ENCODE data around the gene WNT6. TPM values are rescaled to one million over a fixed set of nuclear protein-coding genes. Genes with fewer than 3 reads are reported as not detected.
A peak's percentile ranks its signal among the peaks of the same experiment; 100 is the strongest.

The WNT6 gene
- total RNA-seq (2014; rRNA removed; shearing (Covaris generic)) = not detected in 2 replicates

DNA sequence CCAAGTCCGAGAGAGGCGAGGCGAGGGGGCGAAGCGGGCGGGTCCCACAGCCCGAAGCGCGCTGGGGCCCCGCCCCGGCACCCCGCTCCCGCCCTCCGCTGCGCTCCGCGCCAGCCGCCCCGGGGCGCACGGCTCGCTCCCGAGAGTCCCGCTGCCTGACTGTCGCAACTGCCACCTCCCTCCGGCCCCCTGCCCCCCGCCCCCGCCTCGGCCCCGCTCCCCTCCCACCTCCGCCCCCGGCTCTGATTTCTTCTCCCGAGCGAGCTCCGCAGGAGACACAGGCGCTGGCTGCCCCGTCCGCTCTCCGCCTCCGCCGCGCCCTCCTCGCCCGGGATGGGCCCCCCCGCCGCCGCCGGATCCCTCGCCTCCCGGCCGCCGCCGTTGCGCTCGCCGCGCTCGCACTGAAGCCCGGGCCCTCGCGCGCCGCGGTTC is at the start of gene WNT6:
Gene WNT6 (plus strand): TSS at position 250 of the 432 bp plus-strand sequence. CDS start 233 bp downstream, outside the sequence.
- Histone ChIP-seq H3K4me3 (ENCODE audit: insufficient read depth, low read depth, low read length) (peak within 1 kb of the TSS; percentile 14), H3K27me3 (ENCODE audit: control insufficient read depth, insufficient read depth, low read length) (peaks cover 89% of the 10 kb centered on the region), H3K36me3 (replicated peaks; ENCODE audit: control insufficient read depth, insufficient read depth, low read length) (no peaks in the 10 kb centered on the region)
- peak; percentile 86 for DNase-seq

DNA sequence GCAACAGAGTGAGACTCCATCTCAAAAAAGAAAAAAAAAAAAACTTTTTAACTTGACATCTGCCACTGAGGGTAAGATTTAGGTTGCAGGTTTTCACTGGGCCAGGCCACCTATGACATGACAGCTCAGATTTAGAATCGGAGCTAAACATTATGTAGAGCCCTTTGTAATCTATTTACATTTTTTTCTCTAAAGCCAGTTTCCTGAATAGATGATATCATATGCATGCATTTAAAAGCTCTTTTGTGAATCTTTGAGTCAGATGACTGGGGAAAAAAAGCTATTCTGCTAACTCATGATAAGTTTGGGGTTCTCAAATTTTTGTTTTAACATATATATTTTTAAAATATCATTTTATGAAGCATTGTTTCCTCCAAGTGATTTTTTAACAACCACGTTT is 49.3 kb upstream of the WNT6 start:
- H3K36me3 ChIP-seq (replicated peaks; ENCODE audit: control insufficient read depth, insufficient read depth, low read length) = no peaks in the 10 kb centered on the region
- DNase-seq = peak; percentile 2
- H3K4me3 ChIP-seq (ENCODE audit: insufficient read depth, low read depth, low read length) = no peak overlapping the region
- no peaks in the 10 kb centered on the region for H3K27me3 ChIP-seq (ENCODE audit: control insufficient read depth, insufficient read depth, low read length)

DNA sequence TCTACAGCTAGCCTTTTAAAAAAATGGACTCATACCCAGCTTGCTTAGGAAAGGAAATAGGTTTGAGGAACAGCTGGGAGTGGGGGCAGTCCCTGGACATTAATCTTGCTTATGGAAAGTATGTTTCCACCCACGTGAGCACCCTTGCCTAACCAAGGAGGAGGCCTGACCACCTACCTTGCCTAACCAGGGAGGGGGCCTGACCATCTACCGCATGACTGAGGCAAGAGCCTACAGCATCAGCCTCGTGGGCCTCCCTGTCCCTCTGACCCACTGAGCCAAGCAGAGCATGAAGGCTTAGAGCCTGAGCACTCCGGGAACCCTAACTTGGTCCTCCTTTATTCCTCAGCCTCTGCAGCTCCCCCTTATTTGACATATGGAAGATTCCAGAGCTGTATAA is 48.2 kb upstream of the WNT6 start:
- no peaks in the 10 kb centered on the region for H3K36me3 ChIP-seq (replicated peaks; ENCODE audit: control insufficient read depth, insufficient read depth, low read length)
- peak; percentile 17 for DNase-seq
- H3K27me3 ChIP-seq (ENCODE audit: control insufficient read depth, insufficient read depth, low read length) = no peaks in the 10 kb centered on the region
- no peak overlapping the region for H3K4me3 ChIP-seq (ENCODE audit: insufficient read depth, low read depth, low read length)

DNA sequence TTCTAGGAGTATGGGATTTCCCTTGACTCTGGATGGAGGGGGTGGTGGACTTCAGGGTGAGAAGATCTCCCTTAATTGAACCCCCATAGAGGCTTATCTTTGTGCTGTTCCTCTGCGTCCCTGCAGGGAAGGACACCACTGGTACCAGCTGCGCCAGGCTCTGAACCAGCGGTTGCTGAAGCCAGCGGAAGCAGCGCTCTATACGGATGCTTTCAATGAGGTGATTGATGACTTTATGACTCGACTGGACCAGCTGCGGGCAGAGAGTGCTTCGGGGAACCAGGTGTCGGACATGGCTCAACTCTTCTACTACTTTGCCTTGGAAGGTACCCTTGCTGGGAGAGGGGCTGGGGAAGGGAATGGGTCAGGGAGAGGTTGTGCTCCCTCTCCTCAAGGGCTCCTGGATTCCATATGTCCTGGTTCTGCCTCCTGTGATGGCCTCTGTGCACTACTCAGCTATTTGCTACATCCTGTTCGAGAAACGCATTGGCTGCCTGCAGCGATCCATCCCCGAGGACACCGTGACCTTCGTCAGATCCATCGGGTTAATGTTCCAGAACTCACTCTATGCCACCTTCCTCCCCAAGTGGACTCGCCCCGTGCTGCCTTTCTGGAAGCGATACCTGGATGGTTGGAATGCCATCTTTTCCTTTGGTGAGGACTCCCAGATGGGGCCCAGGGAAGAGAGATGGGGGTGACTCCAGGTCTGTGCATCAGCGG is 47.3 kb upstream of the WNT6 start:
- Histone ChIP-seq H3K36me3 (replicated peaks; ENCODE audit: control insufficient read depth, insufficient read depth, low read length) (no peaks in the 10 kb centered on the region), H3K27me3 (ENCODE audit: control insufficient read depth, insufficient read depth, low read length) (no peaks in the 10 kb centered on the region), H3K4me3 (ENCODE audit: insufficient read depth, low read depth, low read length) (no peak overlapping the region)
- peak; percentile 17 for DNase-seq

DNA sequence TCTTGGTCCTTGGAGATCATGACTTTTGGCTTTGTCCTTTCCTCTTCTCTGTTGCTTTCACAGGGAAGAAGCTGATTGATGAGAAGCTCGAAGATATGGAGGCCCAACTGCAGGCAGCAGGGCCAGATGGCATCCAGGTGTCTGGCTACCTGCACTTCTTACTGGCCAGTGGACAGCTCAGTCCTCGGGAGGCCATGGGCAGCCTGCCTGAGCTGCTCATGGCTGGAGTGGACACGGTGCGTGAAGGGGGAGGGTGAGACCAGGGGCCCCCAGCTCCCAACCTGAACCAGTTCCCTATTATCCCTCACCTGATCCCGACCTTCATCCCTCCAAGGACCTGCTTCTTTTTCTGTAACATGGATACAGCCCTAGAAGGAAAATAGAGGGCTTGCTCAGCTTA is 46.7 kb upstream of the WNT6 start:
- Histone ChIP-seq H3K36me3 (replicated peaks; ENCODE audit: control insufficient read depth, insufficient read depth, low read length) (no peaks in the 10 kb centered on the region), H3K27me3 (ENCODE audit: control insufficient read depth, insufficient read depth, low read length) (no peaks in the 10 kb centered on the region), H3K4me3 (ENCODE audit: insufficient read depth, low read depth, low read length) (no peak overlapping the region)
- DNase-seq = no peak

DNA sequence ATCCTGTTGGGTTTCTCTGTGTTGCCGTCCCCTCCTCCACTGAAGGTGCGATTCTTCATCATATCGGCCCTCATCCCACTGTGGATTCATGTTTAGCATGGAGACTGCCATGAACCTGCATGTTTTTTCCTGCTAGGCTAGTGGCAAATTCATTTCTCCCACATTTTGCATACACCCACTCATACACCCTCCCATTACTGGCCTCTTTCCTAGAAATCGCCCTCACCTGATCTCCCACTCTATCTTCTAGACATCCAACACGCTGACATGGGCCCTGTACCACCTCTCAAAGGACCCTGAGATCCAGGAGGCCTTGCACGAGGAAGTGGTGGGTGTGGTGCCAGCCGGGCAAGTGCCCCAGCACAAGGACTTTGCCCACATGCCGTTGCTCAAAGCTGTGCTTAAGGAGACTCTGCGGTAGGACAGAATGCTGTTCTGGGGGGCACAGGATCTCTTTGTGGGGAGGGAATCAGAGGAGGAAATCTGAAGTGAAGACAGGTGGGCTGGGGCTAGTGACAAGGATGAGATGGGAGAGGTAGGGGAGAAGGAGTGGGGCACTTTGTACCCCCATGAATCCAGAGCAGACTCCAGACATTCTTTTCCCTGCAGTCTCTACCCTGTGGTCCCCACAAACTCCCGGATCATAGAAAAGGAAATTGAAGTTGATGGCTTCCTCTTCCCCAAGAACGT is 45.7 kb upstream of the WNT6 start:
- H3K36me3 ChIP-seq (replicated peaks; ENCODE audit: control insufficient read depth, insufficient read depth, low read length) = no peaks in the 10 kb centered on the region

DNA sequence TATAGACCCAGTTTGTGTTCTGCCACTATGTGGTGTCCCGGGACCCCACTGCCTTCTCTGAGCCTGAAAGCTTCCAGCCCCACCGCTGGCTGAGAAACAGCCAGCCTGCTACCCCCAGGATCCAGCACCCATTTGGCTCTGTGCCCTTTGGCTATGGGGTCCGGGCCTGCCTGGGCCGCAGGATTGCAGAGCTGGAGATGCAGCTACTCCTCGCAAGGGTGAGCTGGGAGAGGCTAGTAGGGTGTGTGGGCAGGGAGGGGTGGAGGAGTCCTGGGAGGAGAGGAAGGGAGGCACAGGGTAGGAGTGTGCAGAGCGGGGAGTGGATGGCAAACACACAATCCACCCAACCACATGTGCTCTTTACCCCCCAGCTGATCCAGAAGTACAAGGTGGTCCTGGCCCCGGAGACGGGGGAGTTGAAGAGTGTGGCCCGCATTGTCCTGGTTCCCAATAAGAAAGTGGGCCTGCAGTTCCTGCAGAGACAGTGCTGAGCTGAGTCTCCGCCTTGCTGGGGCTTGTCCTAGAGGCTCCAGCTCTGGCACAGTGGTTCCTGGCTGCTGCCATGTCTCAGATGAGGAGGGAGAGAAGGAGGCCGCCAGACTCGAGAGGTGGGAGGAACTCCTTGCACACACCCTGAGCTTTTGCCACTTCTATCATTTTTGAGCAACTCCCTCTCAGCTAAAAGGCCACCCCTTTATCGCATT is 44.9 kb upstream of the WNT6 start:
- Histone ChIP-seq H3K36me3 (replicated peaks; ENCODE audit: control insufficient read depth, insufficient read depth, low read length) (no peaks in the 10 kb centered on the region), H3K4me3 (ENCODE audit: insufficient read depth, low read depth, low read length) (no peak overlapping the region), H3K27me3 (ENCODE audit: control insufficient read depth, insufficient read depth, low read length) (no peaks in the 10 kb centered on the region)

More for the DNA sequence above, 45.7 kb upstream of the WNT6 start:
- H3K4me3 ChIP-seq (ENCODE audit: insufficient read depth, low read depth, low read length) = no peak overlapping the region
- DNase-seq = peak; percentile 16
- H3K27me3 ChIP-seq (ENCODE audit: control insufficient read depth, insufficient read depth, low read length) = no peaks in the 10 kb centered on the region

DNA sequence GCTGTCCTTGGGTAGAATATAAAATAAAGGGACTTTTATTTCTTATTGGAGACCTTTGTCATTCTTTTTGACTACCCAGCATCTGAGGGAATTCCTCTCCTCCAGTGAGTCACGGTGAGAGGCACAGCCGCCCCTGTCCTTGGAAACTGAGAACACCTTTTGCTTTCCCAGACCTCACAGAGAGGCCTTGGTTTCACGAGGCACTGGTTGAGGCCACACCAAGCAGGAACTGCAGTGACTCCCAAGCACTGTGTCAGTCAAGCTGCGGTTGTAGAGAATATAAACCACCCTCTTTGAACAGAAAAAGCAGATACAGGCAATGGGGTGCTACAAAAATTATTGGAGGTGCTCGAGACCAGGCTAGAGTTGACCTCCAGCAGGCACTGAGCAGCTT is 44.4 kb upstream of the WNT6 start:
- no peaks in the 10 kb centered on the region for H3K36me3 ChIP-seq (replicated peaks; ENCODE audit: control insufficient read depth, insufficient read depth, low read length)
- DNase-seq = no peak
- no peaks in the 10 kb centered on the region for H3K27me3 ChIP-seq (ENCODE audit: control insufficient read depth, insufficient read depth, low read length)
- H3K4me3 ChIP-seq (ENCODE audit: insufficient read depth, low read depth, low read length) = no peak overlapping the region

More for the DNA sequence above, 44.9 kb upstream of the WNT6 start:
- DNase-seq = peak; percentile 8

DNA sequence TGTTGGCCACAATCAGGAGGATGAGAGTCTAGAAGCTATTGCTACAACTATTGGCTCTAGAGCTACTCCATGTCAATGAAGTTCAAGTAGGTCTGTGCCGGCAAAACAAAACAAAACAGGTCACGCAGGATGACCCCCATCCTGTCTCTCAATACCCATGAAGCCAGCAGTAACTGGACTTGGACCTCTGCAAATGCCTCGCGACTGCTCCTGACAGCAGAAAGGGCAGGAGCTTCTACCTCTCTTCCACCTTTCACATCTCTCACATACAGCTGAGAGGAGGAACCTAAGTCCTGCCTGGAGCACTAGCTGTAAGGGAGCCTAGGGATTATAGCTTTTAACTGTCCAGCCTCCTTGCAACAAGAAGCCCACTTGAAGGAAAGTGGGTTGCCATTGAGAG is 44.0 kb upstream of the WNT6 start:
- Histone ChIP-seq H3K27me3 (ENCODE audit: control insufficient read depth, insufficient read depth, low read length) (no peaks in the 10 kb centered on the region), H3K36me3 (replicated peaks; ENCODE audit: control insufficient read depth, insufficient read depth, low read length) (no peaks in the 10 kb centered on the region), H3K4me3 (ENCODE audit: insufficient read depth, low read depth, low read length) (no peak overlapping the region)
- DNase-seq = peak; percentile 5

DNA sequence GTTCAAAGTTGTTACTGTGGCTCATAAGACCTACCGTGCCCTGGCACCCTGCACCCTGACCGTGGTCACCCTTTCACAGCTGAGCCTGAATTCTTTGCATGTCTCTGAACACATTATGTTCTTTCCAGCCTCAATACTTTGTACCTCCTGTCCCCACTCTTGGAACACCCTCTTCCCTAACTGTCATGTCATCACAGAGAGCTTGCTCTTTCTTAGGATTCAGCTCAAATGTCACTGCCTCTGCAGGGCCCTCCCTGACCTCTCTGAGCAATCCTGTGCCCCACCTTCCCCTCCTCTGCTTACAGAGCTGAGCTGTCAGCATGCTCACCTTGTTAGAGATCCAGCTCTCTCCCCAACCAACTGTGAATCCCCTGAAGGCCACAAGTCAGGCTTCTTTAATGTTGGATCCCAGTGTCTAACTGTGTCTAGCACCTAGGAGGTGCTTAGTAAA is 43.0 kb upstream of the WNT6 start:
- Histone ChIP-seq H3K4me3 (ENCODE audit: insufficient read depth, low read depth, low read length) (no peak overlapping the region), H3K27me3 (ENCODE audit: control insufficient read depth, insufficient read depth, low read length) (no peaks in the 10 kb centered on the region), H3K36me3 (replicated peaks; ENCODE audit: control insufficient read depth, insufficient read depth, low read length) (no peaks in the 10 kb centered on the region)
- DNase-seq = peak; percentile 13

DNA sequence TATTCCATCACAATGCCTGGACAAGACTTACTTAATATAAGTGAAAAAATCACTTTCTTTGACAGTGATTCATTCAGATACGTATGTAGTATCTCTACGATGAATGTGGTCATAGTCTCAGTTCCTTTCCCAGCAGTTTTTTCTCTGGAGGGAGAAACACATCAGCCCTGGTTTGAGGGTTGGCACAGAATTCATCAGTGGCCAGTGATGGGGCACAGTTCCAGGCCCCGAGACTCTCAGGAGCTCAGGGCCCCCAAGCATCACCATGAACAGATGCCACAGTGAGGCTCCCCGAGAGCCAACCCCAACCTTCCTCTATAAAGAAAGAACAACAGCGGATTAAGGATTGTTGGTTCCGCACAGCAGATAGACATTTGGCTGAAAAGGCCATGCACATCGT is 40.5 kb upstream of the WNT6 start:
- DNase-seq = no peak
- Histone ChIP-seq H3K27me3 (ENCODE audit: control insufficient read depth, insufficient read depth, low read length) (no peaks in the 10 kb centered on the region; the same call in 1 of the 2 replicates), H3K4me3 (ENCODE audit: insufficient read depth, low read depth, low read length) (no peak overlapping the region), H3K36me3 (replicated peaks; ENCODE audit: control insufficient read depth, insufficient read depth, low read length) (no peaks in the 10 kb centered on the region)

DNA sequence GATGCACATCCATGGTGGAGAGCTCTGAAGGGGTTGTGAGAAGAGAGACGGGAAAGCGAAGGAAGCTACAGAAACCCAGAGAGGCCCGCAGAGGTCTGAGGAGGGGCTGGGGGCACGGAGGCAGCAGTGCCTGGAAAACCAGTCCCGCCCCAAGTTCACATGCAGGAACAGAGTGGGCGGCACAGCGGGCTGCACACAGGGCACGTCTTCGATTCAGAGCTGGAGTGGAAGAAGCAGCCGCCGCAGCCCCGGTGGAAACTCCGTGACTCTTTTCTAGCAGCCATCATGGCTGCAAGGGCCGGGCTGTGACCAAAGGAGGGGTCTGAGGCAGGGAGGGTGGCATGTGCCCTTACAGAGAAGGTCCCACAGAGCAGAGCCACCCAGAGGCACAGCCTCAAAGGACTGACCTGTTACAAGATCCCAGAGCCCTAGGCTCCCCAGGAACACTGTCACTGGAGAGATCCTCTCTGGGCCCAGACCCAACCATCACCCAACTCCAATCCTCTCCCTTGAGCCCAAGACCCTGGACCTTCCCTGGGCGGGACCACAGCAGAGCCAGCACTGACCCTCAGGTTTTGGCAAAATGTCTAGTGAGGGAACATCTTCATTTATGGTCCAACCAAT is 38.7 kb upstream of the WNT6 start:
- no peak for DNase-seq
- Histone ChIP-seq H3K4me3 (ENCODE audit: insufficient read depth, low read depth, low read length) (no peak overlapping the region), H3K27me3 (ENCODE audit: control insufficient read depth, insufficient read depth, low read length) (no peaks in the 10 kb centered on the region; the same call in 1 of the 2 replicates), H3K36me3 (replicated peaks; ENCODE audit: control insufficient read depth, insufficient read depth, low read length) (no peaks in the 10 kb centered on the region)

DNA sequence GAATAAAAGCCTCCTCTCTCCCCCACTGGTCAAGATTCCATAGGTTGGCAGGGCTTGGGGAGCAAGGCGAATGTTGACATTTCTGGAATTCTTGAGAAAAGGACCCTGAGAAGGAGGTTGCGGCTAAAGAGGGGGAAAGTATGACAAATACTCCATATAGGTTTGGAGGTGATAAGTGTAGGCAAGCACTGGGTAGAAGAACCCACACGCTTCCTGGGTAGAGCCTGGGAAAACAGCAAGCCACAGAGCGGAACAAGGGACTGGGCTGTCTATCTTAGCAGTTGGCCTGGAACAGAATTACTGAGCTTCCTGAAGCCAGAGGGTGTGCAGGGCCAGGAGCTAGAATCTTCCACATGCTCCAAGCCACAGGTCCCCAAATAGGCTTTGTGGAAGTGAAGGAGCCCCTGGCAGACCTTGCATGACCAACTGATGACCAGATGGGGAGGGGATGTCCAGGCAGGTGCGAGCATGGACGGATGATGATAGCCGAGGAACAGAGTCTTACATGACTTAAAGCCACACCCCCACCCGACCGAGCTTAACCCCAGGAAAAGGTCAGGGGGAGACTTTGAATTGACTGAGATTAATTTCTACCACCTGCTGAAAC is 37.9 kb upstream of the WNT6 start:
- H3K36me3 ChIP-seq (replicated peaks; ENCODE audit: control insufficient read depth, insufficient read depth, low read length) = no peaks in the 10 kb centered on the region
- H3K4me3 ChIP-seq (ENCODE audit: insufficient read depth, low read depth, low read length) = no peak overlapping the region
- no peak for DNase-seq
- H3K27me3 ChIP-seq (ENCODE audit: control insufficient read depth, insufficient read depth, low read length) = no peaks in the 10 kb centered on the region; the same call in 1 of the 2 replicates

DNA sequence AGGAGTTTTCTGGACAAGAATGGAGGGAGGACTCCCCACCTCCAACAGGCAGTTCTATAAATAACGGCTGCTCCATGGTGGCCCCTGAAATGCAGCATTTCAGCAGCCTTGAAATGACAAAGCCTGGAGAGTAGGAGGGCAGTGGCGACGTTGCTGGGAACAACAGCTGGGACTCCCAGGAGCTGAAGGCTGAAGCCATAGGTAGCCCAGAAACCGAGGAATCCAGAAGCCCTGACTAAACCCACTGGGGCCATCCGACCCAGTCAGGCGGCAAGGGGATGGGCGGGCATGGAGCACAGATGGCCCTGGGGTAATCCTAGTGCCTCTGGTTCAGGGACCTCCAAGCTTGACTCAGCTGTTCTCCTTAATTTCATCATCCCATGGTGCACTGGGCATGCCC is 37.0 kb upstream of the WNT6 start:
- no peak for DNase-seq

More for the DNA sequence above, 37.0 kb upstream of the WNT6 start:
- Histone ChIP-seq H3K4me3 (ENCODE audit: insufficient read depth, low read depth, low read length) (no peak overlapping the region), H3K36me3 (replicated peaks; ENCODE audit: control insufficient read depth, insufficient read depth, low read length) (no peaks in the 10 kb centered on the region), H3K27me3 (ENCODE audit: control insufficient read depth, insufficient read depth, low read length) (no peaks in the 10 kb centered on the region; the same call in 1 of the 2 replicates)

All from H7 (cell line).